Measurements from ENCODE around the gene NUF2.

NUF2 gene

DNA sequence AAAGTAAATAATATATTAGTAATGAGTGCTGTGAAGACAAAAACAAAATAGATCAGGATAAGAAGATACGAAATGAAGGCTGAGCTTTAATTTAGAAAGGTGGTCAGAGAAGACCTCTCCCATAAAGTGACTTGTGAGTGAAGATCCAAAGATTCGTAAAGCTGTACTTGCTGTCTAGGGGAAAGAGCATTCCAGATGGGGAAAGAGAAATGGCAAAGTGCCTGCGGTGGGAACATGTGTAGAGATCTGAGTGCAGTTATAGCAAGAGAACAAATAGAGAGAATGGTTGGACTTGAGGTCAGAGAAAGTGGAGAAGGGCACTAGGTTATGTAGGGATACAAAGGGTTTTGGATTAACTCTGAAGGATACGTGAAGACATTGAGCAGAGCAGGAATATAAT is 60.6 kb downstream of the NUF2 start:
- TF ChIP-seq, protein P1, sequence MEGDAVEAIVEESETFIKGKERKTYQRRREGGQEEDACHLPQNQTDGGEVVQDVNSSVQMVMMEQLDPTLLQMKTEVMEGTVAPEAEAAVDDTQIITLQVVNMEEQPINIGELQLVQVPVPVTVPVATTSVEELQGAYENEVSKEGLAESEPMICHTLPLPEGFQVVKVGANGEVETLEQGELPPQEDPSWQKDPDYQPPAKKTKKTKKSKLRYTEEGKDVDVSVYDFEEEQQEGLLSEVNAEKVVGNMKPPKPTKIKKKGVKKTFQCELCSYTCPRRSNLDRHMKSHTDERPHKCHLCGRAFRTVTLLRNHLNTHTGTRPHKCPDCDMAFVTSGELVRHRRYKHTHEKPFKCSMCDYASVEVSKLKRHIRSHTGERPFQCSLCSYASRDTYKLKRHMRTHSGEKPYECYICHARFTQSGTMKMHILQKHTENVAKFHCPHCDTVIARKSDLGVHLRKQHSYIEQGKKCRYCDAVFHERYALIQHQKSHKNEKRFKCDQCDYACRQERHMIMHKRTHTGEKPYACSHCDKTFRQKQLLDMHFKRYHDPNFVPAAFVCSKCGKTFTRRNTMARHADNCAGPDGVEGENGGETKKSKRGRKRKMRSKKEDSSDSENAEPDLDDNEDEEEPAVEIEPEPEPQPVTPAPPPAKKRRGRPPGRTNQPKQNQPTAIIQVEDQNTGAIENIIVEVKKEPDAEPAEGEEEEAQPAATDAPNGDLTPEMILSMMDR (IDR thresholded peaks at IDR 0.05; ENCODE audit: insufficient read depth, low read depth, low read length, missing control alignments): no peak
- H3K4me3 ChIP-seq (ENCODE audit: low read depth, low read length): no peak overlapping the region
- no peak for DNase-seq (ENCODE audit: low read depth)

DNA sequence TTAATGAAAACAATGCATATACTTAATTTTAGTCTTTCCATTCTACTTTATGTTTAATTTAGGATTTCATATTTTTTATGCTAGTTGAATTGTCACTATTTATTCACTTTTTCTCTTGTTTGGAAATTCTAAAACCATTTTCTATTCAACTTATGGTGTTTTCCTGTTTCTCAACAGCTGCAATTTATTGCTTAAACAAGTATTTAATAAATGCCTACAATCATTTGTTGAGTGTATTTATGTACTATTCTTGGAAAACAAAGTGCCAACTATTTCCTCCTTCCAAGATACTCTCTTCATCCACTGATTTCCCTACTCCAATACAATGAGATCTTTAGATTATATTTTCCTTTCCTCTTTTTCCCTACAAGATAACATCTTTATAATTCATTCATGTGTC is 65.4 kb downstream of the NUF2 start:
- TF ChIP-seq, protein P1 (IDR thresholded peaks at IDR 0.05; ENCODE audit: insufficient read depth, low read depth, low read length, missing control alignments): no peak
- no peak overlapping the region for H3K4me3 ChIP-seq (ENCODE audit: low read depth, low read length)
- DNase-seq (ENCODE audit: low read depth): no peak

DNA sequence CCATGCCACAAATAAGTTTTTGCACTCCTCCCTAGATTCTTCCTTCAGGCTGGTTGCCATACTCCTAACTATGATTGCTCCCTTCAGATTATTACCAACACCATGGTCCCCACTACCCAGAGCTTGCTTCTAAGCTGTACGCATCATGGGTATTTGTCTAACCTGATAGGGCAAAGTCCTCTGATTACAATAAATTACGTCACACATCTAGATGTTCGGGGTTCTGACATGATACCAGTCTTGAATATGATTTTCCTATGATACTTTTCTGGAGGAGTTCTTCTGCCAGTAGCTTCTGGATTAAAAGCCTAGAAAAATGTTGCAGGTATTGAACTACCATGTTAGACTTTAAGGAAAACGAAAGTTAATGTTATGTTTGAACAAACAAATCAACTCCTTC is 67.2 kb downstream of the NUF2 start:
- TF ChIP-seq, protein P1 (IDR thresholded peaks at IDR 0.05; ENCODE audit: insufficient read depth, low read depth, low read length, missing control alignments): no peak
- no peak overlapping the region for H3K4me3 ChIP-seq (ENCODE audit: low read depth, low read length)
- DNase-seq (ENCODE audit: low read depth): no peak

DNA sequence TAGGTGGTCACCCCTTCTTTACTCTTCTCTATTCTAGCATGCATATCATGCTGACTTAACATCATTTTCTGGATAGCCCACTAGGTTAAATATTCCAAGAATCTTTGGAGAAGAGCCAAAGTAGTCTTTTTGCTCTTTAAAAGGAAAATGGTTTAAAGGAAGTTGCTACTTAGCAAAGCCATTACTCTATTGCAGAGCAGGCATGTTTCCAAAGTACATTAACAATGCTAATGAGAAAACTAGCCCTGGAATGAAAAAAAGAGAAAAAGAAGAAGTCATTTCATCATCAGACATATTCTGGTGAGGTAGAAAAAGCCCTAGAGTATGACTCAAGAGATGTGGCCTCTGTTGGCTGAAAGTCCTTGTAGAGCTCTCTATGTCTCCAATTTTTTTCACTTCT is 74.0 kb downstream of the NUF2 start:
- no peak overlapping the region for H3K4me3 ChIP-seq (ENCODE audit: low read depth, low read length)
- DNase-seq (ENCODE audit: low read depth): no peak
- TF ChIP-seq, protein P1 (IDR thresholded peaks at IDR 0.05; ENCODE audit: insufficient read depth, low read depth, low read length, missing control alignments): no peak

DNA sequence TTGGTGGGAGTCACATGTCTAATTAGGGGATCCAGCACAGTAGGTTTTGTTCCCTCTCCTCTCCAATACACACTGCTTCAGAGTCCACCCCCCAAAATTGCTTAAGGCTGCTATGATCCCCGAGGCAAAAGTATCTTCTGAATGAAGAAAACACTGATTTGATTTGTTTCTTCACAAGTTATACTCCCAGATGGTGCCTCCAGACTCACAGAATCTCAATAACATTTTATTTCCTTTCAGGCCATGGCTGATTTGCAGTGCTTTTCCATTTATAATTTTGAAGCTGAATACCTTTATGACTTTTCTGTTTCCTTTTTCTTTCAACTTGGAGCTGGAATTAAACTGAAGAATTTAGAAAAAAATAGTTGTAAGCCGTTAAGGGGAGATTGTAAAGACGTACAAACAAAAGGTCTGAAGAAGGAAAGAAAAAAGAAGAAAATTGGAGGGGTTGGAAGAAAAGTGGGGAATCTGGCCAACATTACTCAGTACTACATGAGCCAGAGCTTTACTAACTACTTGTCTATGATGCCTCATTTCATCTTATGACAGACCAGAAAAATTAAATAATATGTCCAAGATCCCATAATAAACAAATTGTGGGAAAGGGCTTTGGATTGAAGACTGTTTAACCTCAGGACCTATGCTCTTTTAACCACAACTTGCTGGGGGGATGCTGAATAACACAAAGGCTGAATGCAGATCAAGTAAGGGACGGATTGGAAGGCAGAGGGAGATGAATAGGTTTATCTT is 75.9 kb downstream of the NUF2 start:
- no peak for DNase-seq (ENCODE audit: low read depth)
- H3K4me3 ChIP-seq (ENCODE audit: low read depth, low read length): no peak overlapping the region
- TF ChIP-seq, protein P1 (IDR thresholded peaks at IDR 0.05; ENCODE audit: insufficient read depth, low read depth, low read length, missing control alignments): no peak

DNA sequence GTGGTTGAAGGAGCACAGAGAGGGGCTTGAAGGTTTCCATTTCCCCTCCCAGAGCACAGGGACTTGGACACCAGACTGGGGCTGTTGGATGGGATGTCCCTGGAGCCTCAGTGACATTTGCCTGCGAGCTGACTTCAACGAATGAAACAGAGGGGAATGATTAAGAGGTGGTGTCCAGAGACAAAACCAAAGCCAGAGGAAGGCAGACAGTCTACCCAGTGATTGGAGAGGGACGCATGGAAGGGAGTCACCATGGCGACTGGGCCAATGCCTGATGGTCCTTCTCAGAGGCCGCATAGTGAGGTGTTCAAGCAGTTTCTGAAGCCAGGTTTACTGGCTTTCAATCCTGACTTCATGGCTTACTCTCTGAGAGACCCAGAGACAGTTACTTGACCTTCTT is 77.2 kb downstream of the NUF2 start:
- H3K4me3 ChIP-seq (ENCODE audit: low read depth, low read length): no peak overlapping the region
- TF ChIP-seq, protein P1 (IDR thresholded peaks at IDR 0.05; ENCODE audit: insufficient read depth, low read depth, low read length, missing control alignments): no peak
- DNase-seq (ENCODE audit: low read depth): no peak

Measured in GM12865 (cell line).